ENCODE data around the gene KRTAP4-3.
"Not testable (repeated sequence)": the region's sequence is repeated elsewhere in the genome, so short reads cannot be mapped to it uniquely, and the experiment has no call there.

The KRTAP4-3 gene

DNA sequence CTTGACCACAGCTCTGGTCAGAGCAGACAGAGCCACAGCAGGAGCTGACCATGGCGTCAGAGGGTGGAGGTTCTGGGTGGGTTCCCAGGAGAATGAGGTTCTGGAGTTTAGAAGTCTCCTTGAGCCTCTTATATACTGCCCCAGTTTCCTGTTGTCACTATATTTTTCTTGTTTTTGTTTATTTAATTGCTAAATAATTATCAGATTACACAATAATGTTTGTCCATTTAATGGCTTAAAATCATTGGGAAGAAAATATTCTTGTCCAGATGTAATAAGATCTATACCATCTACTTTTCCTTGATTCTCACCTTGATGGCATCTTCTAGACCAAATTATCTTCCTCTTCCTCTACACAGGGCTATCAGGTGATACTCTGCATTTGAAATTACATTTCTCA, at the start of gene KRTAP4-3:
Gene KRTAP4-3 (minus strand): TSS at position 101 of the 400 bp plus-strand sequence. CDS start 49 bp downstream, at position 52.
- DNase-seq: no peak

DNA sequence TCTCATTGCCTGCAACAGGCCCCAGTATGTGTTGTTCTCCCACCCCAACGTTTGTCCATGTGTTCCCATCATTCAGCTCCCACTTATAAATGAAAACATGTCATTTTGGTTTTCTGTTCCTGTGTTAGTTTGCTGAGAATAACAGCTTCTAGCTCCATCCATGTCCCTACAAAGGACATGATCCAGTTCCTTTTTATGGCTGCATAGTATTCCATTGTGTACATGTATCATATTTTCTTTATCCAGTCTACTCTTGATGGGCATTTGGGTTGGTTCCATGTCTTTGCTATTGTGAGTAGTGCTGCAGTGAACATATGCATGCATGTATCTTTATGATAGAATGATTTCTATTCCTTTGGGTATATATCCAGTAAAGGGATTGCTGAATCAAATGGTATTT, 47.7 kb upstream of the KRTAP4-3 start:
- no peak for DNase-seq

GRCh38 chr17:41212524-41213169, 44.6 kb upstream of the KRTAP4-3 start:
- DNase-seq: no peak

DNA sequence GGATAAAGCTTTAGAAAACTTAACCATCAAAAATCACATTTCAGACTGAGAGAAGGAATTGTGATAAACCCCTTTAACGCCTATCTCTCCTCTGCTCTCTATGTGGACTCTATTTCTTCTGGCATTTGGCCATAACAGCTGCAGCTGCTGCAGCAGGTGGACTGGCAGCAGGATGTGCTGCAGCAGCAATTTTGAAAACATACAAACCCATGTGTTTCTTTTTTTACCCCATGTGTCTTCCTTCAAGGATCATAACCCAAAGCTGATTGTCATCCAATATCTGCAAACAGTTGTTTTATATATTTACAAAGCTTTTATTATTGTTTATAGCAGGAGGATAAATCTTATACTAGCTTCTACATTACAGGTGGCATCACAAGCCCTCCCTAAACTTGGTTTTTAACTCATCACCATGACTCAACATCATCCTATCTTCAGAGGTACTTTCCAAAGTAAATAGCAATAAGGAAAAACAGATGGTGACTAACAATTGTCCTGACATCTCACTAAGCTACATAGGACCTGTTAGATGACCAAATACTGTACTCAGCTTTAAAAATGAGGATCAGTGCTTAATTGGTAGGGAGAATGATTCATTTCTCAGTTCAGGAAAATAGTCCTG, 43.9 kb upstream of the KRTAP4-3 start:
- no peak for DNase-seq

DNA sequence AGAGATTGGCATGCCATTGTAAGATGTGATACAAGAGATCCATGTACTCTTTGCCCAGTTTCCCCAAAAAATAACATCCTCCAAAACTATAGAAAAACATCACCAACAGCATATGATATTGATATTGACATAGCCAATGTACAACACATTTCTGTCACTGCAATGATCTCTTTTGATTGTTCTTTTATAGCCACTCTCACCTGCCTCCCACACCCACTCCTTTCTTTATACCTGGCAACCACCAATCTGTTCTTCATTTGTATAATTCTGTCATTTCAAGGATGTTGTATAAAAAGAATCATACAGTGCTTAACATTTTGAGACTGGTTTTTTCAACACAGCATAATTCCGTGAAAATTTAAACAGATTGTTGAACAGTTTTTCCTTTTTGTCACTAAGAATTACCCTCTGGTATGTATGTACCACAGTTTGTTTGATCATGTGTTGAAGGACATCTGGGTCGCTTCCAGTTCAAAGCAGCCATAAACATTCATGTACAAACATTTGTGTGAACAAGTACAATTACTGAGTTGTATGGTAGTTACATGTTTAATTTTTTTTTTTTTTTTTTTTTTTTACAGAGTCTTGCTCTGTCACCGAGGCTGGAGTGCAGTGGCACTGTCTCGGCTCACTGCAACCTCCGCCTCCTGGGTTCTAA, 31.5 kb upstream of the KRTAP4-3 start:
- no peak for DNase-seq

DNA sequence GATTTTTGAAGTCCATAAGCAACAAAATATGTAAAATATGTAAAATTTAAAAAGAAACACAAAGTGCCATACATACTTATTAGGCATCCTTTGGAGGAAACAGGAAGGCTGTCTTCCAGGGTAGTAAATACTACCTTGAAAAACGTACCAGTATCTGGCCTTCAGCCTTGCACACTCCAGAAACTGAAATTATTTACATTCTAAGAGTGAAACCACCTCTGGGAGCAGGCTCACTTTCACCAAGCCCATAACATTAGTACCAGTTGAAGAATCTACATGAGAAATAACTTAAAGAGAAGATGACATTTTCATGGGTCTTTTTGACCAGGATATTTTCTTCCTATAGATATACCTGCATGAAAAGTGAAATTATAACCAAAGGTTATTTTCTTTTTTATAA, 28.0 kb upstream of the KRTAP4-3 start:
- no peak for DNase-seq

GRCh38 chr17:41190328-41190727, 22.3 kb upstream of the KRTAP4-3 start:
- no peak for DNase-seq

DNA sequence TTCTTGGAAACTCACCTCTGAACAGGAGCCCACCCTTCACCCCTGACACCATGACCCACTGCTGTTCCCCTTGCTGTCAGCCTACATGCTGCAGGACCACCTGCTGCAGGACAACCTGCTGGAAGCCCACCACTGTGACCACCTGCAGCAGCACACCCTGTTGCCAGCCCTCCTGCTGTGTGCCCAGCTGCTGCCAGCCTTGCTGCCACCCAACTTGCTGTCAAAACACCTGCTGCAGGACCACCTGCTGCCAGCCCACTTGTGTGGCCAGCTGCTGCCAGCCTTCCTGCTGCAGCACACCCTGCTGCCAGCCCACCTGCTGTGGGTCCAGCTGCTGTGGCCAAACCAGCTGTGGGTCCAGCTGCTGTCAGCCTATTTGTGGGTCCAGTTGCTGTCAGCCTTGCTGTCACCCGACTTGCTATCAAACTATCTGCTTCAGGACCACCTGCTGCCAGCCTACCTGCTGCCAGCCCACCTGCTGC, 21.9 kb upstream of the KRTAP4-3 start, which contains the start of gene KRTAP9-1:
Gene KRTAP9-1 (plus strand): TSS at position 51 of the 482 bp plus-strand sequence. CDS start 0 bp downstream, at position 51.
- DNase-seq: not testable (repeated sequence)

GRCh38 chr17:41186872-41187271, 18.9 kb upstream of the KRTAP4-3 start:
- DNase-seq: no peak

- DNase-seq: no peak
These were observed 17.0 kb upstream of the KRTAP4-3 start for GRCh38 chr17:41185001-41185400.

DNA sequence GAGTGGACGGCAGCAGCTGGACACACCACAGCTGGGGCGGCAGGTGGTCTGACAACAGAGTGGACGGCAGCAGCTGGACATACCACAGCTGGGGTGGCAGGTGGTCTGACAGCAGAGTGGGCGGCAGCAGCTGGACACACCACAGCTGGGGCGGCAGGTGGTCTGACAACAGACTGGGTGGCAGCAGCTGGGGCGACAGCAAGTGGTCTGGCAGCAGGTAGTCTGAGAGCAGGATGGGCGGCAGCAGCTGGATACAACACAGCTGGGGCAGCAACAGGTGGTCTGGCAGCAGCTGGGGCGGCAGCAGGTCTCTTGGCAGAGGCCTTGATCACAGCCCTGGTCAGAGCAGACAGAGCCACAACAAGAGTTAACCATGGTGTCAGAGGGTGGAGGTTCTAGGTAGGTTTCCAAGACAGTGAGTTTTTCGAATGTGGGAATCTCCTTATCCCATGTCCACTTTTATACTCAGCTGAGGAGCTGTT, 16.5 kb upstream of the KRTAP4-3 start, which contains the start of gene KRTAP4-1:
Gene KRTAP4-1 (minus strand): TSS at position 432 of the 482 bp plus-strand sequence. CDS start 57 bp downstream, at position 375.
- no peak for DNase-seq

- no peak for DNase-seq
These were observed 11.0 kb upstream of the KRTAP4-3 start for GRCh38 chr17:41178843-41179616.

- DNase-seq: no peak
These were observed 10.3 kb upstream of the KRTAP4-3 start for GRCh38 chr17:41178341-41178740.

DNA sequence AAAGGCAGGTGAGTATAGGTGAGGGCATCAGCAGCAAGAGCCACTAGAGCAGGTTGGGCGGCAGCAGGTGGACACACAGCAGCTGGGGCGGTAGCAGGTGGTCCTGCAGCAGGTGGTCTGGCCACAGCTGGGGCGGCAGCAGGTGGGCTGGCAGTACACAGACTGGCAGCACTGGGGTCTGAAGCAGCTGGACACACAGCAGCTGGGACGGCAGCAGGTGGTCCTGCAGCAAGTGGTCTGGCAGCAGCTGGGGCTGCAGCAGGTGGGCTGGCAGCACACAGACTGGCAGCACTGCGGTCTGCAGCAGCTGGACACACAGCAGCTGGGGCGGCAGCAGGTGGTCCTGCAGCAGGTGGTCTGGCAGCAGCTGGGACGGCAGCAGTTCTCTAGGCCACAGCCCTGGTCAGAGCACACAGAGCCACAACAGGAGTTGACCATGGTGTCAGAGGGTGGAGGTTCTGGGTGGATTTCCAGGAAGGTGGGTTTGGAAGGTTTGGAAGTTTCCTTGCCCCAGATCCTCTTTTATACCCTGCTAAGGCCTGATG, 9.8 kb upstream of the KRTAP4-3 start, which contains the start of gene KRTAP4-2:
Gene KRTAP4-2 (minus strand): TSS at position 495 of the 545 bp plus-strand sequence. CDS start 57 bp downstream, at position 438.
- DNase-seq: no peak

- DNase-seq: no peak
These were observed 8.8 kb upstream of the KRTAP4-3 start for GRCh38 chr17:41176744-41177387.

GRCh38 chr17:41171886-41172285, 3.9 kb upstream of the KRTAP4-3 start:
- no peak for DNase-seq

DNA sequence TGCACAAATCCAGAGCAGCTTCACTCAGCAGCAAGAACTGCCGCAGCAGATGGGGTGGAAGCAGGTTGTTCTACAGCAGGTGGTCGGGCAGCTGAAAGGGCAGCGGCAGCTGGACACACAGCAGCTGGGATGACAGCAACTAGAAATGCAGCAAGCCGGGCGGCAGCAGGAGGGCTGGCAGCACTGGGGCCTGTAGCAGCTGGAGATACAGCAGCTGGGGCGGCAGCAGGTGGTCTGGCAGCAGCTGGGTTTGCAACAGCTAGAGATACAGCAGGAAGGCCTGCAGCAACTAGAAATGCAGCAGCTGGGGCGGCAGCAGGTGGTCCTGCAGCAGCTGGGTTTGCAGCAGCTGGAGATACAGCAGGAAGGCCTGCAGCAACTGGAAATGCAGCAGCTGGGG, 460 bp downstream of the KRTAP4-3 start:
- no peak for DNase-seq

DNA sequence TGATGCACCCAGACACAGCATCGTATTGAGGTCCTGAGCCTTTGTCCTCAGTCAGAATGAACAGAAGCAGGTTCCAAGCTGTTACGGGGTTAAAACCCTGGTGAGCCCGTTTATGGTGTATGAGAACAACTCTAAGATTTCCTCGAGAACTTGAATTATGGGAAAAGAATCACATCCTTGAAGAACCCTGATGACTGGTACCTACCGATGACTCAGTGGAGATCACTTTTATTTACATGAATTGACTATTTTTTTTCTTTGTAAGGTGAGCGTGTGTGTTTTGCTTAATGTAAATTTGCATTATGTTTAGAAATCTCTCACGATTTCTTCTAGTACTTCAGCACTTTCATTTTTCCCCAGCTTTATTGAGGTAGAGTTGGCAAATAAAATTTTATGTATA, 4.2 kb downstream of the KRTAP4-3 start:
- no peak for DNase-seq

DNA sequence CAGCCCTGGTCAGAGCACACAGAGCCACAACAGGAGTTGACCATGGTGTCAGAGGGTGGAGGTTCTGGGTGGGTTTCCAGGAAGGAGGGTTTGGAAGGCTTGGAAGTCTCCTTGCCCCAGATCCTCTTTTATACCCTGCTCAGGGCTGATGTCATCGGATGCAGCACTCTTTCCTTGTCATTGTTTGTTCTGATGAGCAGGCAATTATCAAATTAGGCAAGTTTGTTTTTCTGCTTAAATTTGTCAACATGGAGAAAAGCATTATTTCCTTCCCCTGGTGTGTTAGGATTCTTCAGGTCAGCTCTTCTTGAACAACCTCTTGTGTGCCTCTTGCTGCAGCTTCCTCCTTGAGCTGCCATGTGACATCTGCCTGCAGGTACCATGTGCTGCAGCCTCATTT, 7.4 kb downstream of the KRTAP4-3 start, which contains the start of gene KRTAP4-4:
Gene KRTAP4-4 (minus strand): TSS at position 101 of the 400 bp plus-strand sequence. CDS start 57 bp downstream, at position 44.
- DNase-seq: no peak

DNA sequence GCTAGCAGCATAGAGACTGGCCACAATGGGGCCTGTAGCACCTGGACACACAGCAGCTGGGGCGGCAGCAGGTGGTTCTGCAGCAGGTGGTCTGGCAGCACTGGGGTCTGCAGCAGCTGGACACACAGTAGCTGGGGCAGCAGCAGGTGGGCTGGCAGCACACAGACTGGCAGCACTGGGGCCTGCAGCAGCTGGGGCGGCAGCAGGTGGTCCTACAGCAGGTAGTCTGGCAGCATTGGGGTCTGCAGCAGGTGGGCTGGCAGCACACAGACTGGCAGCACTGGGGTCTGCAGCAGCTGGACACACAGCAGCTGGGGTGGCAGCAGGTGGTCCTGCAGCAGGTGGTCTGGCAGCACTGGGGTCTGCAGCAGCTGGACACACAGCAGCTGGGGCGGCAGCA, 7.8 kb downstream of the KRTAP4-3 start:
- DNase-seq: not testable (repeated sequence)

GRCh38 chr17:41153856-41154255, 14.2 kb downstream of the KRTAP4-3 start:
- DNase-seq: no peak

DNA sequence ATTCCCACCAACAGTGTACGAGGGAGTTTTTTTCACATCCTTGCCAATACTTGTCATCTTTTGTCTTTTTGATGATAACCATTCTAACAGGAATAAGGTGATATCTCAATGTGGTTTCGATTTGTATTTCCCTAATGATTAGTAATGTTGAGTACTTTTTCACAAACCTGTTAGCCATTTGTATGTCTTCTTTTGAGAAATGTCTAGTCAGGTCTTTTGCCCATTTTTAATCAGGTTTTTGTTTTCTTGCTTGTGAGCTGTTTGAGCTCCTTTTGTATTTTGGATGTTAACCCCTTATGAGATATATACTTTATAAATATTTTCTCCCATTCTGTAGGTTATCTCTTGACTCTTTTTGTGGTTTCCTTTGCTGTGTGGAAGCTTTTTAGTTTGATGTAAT, 16.5 kb downstream of the KRTAP4-3 start:
- no peak for DNase-seq

Data from activated gamma-delta T cell treated with Interleukin-2 at 50 U/mL for 16 hours (primary cell).